NCI-H1048 (cell line): Measurements from ENCODE around the gene ATP1B4.

Experiments used
- DNase-seq: peaks from one replicate; lab custom pipeline; 2025; lab: John Stamatoyannopoulos, UW

ATP1B4 gene

GRCh38 chrX:120377179-120377578, 15.3 kb downstream of the ATP1B4 start:
- no peak for DNase-seq

GRCh38 chrX:120377715-120378114, 15.8 kb downstream of the ATP1B4 start:
- no peak for DNase-seq

- no peak for DNase-seq
These were observed 16.7 kb downstream of the ATP1B4 start for GRCh38 chrX:120378570-120378969.

GRCh38 chrX:120379937-120380681, 18.2 kb downstream of the ATP1B4 start:
- DNase-seq: no peak

- DNase-seq: no peak
These were observed 18.8 kb downstream of the ATP1B4 start for GRCh38 chrX:120380699-120381098.

GRCh38 chrX:120401301-120401700, 39.4 kb downstream of the ATP1B4 start:
- DNase-seq: no peak

GRCh38 chrX:120402369-120402768, 40.5 kb downstream of the ATP1B4 start:
- DNase-seq: no peak

GRCh38 chrX:120406638-120407037, 44.7 kb downstream of the ATP1B4 start:
- DNase-seq: no peak

GRCh38 chrX:120408168-120408567, 46.3 kb downstream of the ATP1B4 start:
- DNase-seq: no peak

- DNase-seq: no peak
These were observed 57.6 kb downstream of the ATP1B4 start for GRCh38 chrX:120419463-120419862.

GRCh38 chrX:120426599-120426998, 64.7 kb downstream of the ATP1B4 start:
- no peak for DNase-seq

GRCh38 chrX:120428309-120428708, 66.4 kb downstream of the ATP1B4 start:
- no peak for DNase-seq

GRCh38 chrX:120429776-120430540, 68.1 kb downstream of the ATP1B4 start:
- no peak for DNase-seq
